T-helper 1 cell (primary cell): ENCODE results near the gene SNORC.

ENCODE experiments used
- DNase-seq, 5 donors: peaks; one replicate each; pipeline ENCODE4 v3.0.0-alpha.2; 2012 to 2020

Gene SNORC

DNA sequence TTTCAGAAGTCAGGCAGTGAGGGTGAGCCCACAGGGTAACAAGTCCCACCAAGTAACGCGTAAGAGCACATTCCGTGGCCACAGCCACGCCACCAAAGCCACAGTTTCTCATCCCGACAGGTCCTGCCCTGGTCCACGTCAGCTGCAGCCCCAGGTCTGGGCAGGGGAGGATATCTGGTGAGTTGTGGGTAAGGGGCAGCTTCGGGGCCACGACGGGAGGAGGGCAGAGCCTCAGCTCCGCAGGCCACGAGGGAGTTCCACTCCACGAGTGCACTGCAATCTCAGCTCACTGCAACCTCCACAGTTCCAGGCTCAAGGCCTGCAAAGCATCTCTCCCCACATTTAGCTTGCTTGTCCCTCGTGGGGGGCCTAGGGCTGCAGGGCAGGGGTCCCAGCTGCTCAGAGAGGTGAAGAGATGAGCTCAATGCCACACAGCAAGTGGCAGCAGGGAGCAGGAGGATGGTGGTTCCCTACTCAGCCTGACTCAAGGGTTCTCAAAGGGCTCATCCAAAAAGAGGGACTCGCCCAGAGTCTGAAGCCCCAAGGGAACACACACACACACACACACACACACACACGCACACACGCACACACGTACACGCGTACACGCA is 12.5 kb downstream of the SNORC start:
- DNase-seq = no peak

DNA sequence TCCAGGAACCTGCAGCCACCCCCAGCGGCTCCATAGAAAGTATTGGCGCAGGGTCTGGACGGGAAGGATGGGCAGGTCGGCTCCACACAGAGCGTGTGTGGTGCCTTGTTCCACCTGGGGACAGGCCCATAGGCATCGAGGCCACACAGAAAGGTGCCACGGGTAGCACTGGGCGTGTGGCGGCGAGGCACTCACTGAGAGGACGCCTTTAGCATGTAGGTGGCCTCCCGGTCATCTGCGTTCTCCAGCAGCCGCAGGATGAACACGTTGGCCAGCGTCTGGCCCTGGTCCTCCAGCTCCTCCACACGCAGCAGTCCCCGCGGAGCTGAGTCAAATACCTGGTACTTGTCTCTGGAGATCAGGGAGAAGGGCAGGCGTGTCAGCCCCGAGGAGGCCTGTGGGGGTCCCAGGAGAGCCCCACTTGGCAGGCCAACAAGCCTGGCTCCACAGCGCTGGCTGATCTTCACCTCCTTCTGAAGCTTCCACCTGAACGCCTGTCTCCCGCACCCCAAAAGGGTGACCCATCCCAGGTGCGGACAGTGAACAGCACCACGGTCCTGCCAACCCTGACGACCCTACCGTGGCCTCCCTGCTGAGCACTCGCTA is 13.2 kb downstream of the SNORC start:
- DNase-seq = no peak

DNA sequence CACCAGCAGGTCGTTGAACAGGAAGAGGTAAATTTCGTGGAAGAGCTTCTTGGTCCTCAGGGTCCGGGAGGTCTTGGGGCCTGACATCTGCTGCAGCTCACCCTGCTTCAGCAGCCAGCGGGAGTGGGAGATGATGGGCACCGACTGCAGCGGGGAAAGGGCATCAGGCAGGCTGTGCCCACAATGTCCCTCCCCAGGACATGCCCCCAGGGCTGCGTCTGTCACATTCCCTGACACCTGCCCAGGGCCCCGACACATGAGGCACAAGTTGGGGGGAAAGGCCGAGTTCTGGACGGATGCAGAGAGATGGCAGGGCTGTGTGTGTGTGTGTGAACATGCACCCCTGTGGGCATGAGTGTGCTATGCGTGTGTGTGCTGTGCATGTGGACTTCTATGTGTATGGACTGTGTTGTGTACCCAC is 13.9 kb downstream of the SNORC start:
- no peak for DNase-seq

DNA sequence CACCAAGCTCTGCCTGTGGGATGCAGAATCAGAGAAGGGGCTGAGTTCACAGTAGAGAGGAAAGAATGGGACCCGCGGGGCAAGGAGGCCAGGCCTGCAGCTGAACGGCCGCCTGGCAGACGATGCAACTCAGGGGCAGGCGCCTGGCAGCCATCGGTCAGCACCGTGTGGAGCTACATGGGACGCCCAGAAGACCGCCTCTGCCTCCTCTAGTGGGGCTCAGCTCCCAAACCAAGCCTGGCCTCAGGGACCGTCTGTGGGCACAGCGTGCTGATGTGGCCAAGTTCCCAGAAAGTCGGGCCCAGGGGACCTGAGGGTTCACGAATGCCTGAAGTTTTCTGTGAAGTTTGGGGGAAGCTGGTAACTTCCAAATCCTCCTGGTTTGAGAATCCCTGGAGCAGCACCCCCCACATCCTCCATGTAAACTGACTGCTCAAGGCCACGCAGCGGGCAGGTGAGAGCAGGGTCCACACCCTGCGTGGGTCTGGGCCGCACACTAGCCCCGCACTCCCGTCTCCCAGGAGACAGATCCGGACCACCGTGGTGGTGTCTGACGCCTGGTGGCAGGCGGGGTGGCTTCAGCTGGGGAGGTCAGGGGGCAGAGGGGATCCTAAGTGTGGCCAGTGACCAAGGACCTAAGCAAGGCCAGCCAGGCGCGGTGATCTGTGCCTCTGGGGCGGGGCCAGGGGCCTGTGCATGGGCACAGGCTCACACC is 14.6 kb downstream of the SNORC start:
- no peak for DNase-seq

DNA sequence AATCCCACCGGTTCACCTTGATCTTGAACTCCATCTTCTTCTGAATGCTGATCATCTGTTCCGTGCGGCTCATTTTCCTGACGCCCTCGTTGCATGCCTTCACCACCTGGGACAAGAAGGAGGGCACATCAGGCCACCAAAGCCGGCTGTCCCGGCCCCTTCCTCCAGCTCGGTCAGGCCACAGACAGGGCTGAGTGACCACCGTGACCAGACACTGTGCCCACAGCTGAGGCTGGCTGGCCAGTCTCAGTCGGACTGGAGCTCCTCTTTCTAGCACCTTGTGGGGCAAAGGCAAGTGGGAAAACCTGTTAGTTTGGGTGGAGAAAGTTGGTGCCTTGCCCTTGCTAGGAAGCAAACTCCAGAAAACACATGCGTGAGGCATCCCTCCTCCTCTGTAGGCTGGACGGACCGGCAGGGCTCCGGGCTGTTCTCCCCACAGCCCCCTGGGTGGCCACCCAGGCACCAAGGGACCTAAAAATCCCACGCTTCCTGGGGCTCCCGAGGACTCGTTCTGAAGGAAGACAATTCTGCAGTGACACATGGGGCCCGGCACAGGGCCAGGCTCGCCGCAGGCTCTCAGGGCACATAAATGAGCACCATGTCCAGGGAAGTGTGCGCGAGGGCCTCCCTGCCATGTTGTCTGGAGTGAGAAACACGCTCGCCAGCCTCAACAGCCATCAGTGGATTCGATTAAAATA is 15.3 kb downstream of the SNORC start:
- no peak for DNase-seq

DNA sequence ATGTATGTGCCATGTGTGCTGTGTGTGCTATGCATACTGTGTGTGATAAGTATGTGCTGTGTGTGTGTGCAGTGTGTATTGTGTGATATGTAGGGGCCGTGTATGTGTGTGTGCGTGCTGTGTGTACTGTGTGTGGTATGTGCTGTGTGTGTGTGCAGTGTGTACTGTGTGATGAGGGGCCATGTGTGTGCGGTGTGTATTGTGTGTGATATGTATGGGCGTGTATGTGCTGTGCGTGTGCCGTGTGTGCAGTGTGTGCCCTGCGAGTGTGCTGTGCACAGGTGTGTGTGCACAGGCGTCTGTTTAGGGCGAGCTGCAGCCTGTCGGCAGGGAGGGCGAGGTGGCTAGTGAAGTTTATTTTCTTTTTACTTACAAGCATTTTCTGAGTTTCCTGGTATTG is 16.1 kb downstream of the SNORC start:
- no peak for DNase-seq

DNA sequence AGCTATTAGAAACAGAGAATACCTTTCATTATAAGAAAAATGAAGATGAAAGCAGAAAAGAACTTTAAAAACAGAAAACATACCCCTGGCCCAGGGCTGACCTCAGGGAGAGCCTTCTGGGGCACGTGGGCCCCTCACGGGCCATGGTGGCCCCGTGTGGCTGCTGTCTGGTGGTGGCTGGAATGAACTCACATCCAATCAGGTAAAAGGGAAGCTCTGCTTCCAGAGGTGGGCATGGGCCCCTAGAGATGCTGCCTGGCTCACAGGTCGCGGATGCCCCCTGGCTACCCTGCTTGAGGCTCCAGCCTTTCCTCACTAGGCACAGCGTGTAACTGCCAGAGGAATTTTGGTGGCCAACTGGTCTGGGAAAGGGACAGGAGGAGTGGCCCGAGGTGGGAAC is 16.6 kb downstream of the SNORC start:
- no peak for DNase-seq

DNA sequence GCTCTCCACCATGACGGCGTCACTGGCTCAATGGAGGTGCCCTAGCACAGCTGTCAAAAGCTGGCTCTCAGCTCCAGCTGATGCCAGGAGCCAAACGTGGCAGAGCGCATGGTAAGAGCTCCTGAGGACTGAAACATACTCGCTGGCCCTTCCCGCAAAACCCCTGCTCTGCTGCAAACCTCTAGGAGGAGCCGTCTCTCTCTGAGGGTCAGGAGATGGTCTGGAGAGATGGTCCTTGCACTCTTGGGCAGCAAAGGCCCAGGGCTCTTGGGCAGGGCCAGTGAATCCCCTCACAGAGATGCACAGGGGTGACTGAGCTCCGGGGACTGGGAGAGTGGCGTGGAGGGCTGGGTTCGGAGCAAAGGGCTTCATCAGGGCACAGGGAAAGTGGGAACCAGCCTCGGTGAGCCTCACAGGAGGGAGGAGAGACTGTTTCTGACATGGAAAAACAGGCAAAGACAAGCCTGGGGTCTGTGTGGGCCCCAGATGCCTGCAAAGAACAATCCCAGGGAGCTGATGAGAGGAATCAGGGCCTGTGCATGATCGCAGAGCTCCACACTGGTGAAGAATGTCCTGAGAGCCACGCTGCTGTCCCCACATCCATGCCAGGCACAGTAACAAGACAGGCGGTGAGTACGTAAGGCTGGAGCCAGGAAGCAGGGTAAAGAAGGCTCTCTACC is 17.2 kb downstream of the SNORC start:
- DNase-seq = no peak

DNA sequence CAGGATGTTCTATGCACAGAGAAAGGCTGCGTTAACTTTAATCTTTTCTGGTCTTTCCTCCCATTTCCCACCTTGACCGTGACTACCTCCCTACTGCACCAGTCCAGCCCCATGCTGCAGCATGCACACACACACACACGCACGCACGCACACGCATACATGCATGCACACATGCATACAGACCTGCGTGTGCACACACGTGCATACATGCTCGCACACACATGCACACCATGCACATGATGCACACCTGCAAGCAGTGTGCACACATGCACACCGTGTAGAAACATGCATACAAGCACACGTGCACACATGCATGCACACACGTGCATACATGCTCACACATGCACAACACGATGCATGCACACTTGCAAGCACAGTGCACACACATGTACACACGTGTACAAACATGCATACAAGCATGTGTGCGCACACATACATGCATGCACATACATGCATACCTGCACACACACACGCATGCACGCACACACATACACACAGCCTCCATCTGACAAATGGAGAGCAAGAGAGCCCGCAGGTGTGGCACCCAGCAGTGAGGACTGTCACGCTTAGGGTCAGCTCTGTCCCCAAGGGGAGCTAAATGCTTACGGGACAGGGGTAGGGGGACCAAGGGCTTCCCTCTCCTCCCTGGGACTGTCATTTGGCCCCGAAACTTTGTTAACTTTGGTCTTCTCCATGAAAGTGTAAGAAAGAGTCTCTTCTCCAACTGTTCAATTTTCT is 18.2 kb downstream of the SNORC start:
- DNase-seq = no peak

DNA sequence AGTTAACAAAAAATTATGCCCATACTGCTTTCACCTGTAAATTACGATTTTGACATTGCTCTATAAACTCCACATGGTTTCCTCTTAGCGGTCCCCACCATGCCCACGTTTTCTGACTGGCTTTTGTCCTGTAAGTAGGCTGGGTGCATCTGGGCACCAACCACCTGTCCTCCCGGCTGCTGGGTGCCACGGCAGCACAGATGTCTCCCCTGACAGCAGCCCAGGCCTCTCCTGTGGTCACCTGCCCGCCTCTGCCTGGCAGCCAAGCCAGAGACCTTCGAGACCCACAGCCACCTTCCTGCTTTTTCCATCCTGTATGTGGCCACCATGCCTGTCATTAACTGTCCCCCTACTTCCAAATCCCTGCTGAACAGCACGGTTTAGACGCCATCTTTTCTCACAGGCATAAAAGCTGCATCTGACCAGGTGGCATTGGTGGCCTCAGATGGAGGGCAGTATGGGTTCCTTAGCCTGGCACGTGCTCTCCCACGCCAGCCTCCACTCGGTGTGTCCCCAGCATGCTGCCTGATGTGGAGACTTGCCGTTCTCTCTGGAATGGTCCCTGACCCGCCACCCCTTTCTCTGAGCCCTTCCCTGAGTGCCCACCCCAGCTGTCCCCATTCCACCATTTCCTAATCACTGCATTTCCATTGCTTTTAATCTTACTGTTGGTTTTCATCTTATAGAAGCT is 18.9 kb downstream of the SNORC start:
- DNase-seq = no peak

DNA sequence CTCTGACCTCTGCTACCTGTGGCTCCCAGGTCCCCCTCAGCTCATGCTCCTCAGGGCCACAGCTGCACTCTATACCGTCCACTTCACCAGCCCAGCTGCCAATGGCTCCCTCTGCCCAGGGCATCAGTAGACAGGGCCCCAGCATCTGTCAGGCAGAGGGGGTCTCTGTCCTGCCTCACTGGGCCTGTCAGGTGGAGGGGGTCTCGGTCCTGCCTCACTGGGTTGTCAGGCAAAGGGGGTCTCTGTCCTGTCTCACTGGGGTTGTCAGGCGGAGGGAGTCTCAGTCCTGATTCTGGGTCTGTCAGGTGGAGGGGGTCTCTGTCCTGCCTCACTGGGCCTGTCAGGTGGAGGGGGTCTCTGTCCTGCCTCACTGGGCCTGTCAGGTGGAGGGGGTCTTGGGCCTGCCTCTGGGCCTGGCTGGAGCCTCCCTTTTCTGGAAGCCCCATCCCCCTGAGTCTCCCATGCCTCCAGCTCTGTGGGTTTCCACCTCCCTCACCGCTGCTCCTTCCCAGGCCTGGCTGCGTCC is 19.9 kb downstream of the SNORC start:
- DNase-seq = no peak

DNA sequence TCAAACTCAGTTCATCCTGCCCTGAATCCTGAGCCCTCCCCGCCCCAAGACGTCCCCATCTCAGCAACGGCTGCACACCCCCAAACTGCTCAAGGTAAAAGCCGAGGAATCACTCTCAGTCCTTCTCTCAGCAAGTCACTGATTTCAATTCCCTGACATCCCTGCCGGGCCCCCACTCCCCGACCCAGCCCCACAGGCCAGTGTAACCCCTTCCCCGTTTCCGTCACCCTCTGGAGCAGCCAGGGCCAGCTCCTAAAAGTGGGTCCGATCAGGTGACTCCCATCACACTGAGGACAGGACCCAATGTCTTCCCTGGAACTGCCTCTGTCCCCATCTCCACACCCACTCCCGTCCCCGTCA is 20.5 kb downstream of the SNORC start:
- DNase-seq = no peak

DNA sequence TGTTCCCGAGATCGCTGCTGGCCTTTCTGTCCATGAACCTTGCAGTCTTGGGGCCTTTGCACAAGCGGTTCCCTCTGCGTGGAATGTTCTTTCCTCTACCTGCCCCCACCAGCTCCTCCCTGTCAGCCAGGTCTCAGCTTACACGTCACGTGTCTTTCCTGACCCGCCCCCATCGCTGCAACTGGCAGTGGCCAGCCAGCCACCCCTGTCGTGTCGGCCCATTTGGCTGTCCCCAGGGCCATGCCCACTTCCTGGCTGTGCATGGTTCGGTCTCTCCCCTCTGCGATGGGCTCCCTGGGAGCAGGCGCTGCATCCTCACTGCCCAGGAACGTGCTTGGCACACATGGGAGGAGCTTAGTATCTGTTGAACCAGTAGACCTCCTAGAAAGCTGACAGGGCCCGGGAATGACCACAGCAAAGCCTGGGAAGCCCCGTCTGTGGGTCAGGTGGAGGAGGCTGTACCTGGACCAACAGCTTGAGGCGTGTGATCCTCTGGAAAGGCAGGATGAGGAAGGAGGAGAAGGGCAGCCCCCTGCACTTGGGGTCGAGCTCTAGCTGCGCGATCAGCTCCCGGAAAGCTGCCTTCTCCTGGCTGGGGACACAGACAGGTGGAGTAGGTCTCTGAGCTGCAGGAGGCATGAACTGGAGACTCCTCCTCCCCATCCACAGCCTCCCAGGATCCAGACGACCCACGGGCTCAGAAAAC is 21.0 kb downstream of the SNORC start:
- DNase-seq = no peak

DNA sequence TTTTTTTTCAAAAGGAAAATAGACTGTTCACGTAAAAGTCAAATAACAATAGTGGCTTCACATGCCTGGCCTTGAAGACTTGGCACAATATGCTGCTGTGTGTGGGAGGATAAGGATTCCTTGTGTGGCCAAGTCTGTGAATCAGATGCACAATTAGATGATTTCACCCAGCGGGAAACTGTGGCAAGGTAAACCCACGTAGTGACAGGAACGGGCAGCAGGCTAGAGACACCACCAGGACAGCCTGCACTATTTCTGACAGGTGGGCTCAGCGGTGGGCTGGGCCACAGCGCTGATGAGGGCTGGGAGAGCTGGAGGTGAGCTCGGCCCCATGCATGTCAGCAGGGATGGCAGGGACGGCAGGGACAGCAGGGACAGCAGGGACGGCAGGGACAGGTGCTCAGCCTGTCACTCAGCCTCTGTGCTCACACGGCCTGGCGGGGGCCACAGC is 21.6 kb downstream of the SNORC start:
- DNase-seq = no peak

DNA sequence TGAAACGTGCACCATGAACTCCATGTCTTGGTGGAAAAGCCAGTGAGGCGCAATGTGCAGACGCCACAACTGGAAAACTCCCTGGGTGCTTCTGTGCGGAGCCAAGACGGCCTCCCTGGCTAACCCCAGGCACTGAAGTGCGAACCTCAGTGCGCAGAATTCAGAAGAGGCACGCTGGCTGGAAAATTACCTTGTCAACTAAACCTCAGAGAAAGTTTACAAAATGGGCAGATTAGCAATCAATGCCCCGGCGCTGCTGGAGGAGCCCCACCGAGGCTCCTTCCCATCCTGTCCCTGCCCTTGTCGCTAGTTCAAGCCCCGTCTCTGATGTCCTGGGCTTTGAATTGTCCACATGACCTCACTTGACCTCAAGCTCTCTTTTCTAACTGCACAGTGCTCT is 22.2 kb downstream of the SNORC start:
- no peak for DNase-seq

DNA sequence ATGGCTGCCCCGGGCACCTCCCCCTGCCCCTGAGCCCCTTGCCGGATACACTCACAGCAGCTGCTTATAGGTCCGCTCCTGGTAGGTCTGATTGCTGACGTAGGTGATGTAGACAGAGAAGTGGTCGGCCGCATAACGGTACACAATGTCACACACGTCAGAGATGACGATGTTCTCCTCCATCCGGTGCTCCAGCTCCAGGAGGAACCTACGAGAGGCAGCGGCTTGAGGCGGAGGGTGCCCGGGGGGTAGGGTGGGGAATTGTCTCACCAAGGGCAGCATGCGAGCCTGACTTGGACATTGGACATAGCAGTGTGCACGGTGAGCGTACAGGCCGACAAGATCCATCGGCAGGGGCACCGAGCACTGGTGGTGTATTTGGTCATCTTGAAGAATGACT is 22.8 kb downstream of the SNORC start:
- no peak for DNase-seq

DNA sequence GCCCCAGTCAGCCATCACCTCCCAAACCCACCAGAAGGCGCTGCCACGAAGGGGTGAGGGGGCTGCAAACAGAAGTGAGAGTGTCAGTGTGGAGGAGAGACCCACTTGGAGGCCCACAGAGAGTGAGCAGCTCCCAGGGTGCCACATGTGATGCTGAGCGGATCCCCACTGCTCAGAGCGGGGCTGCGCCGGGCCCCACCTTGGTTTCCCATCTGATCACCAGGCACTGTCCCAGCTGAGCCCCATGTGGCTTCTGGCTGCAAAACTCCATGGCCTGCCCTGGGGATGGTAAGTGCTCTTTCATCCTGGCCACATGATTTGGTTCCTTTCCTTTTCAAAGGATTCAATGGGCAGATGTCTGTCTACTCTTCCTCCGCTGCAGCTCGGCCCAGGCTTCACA is 23.8 kb downstream of the SNORC start:
- DNase-seq = no peak

DNA sequence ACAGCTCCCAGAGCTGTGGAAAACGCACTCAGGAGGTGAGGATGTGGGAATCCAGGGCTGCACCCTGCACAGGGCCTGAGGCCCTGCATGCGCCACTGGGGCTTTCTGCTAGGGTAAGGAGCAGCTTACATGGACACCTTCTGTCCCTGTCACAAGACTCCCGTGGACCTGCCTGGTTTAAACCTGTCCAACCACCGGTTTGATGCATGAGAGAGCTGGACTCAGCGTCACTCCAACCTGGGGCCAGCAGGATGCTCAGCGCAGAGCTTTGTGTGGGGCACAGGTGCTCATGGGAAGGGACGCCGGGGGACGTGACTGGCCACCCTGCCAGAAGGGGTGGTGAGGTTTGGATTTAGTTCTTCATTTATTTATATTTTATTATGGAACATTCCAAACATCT is 24.2 kb downstream of the SNORC start:
- no peak for DNase-seq

DNA sequence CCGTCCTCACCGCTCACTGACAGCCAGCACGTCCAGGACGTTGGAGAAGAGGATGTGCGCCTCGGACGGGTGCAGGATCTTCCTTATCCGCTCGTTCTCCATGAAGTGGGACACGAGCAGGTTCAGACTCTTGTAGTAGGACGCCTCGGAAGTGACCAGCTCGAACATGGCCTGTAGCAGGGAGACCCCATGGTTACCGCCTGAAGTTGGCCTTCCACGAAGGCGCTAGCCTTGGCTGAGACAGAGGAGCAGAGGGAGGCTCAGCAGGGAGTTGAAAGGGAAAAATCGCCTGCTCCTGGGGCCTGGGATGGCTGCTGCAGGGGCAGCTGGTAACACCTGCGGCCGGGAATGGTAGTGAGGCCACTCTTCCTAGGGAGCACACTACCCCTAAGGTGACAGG is 24.7 kb downstream of the SNORC start:
- DNase-seq = no peak

DNA sequence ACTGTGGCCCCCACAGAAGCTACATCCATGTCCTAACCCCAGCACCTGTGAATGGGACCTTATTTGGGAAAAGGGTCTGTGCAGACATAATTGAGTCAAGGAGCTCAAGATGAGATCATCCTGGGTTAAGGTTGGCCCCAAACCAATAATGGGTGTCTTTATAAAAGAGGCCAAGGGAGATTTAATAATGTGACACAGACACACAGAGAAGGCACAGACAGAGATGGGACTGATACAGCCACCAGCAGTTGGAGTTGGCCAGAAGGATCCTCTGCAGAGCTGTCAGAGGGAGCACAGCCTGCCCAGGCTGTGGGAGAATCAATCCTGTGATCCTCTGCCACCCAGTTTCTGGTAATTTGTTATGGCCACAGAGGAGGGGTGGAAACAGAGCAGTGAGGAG is 26.0 kb downstream of the SNORC start:
- no peak for DNase-seq
